Natural killer cell (primary cell): ENCODE results near the gene EP400. TPM values are rescaled to one million over a fixed set of nuclear protein-coding genes. Genes with fewer than 3 reads are reported as not detected.

Experiments
- ATAC-seq, 3 donors: fragments of 150-1000 bp in 2 of 3; fragments of 200-7000 bp in 1 of 3; cut with Tn5 transposase; 1 replicate in 1 of 3; 2 replicates in 2 of 3; pipeline ENCODE4 v1.10.0; 2021; ENCODE audit warnings: mild to moderate bottlenecking in 2 of 3, moderate library complexity in 2 of 3
- DNase-seq, 2 donors: peaks; one replicate each; pipeline versions ENCODE4 v3.0.0 to v3.0.0-alpha.2; 2013 to 2021; ENCODE audit warnings: mixed read lengths in 1 of 2
- H3K27ac ChIP-seq: one replicate; pipeline ENCODE4 v1.5.1; 2013; ENCODE audit warnings: mild to moderate bottlenecking, low read length
- H3K27me3 ChIP-seq: one replicate; pipeline ENCODE4 v1.6.1; 2013; ENCODE audit warnings: low read length; ENCODE audit not compliant: control insufficient read depth, insufficient read depth
- H3K36me3 ChIP-seq: one replicate; pipeline ENCODE4 v1.6.1; 2013; ENCODE audit warnings: low read length; ENCODE audit not compliant: control insufficient read depth, insufficient read depth
- H3K4me1 ChIP-seq: one replicate; pipeline ENCODE4 v1.6.1; 2013; ENCODE audit warnings: low read length; ENCODE audit not compliant: control insufficient read depth, insufficient read depth
- H3K4me3 ChIP-seq: one replicate; pipeline ENCODE4 v1.5.1; 2013; ENCODE audit warnings: low read length
- H3K9me3 ChIP-seq: one replicate; pipeline ENCODE4 v1.6.1; 2013; ENCODE audit warnings: low read length; ENCODE audit not compliant: control insufficient read depth, insufficient read depth
- H3K27ac Mint-ChIP-seq, 2 donors: one replicate each; pipeline ENCODE4 v1.8.0; 2022; ENCODE audit warnings: mild to moderate bottlenecking in 2 of 2, mixed read lengths in 2 of 2, moderate library complexity in 1 of 2
- H3K27me3 Mint-ChIP-seq, 2 donors: one replicate each; pipeline ENCODE4 v1.8.0; 2022; ENCODE audit warnings: low read depth in 2 of 2, mixed read lengths in 2 of 2
- H3K36me3 Mint-ChIP-seq: one replicate; pipeline ENCODE4 v1.8.0; 2022; ENCODE audit warnings: mixed read lengths
- H3K4me1 Mint-ChIP-seq, 2 donors: one replicate each; pipeline ENCODE4 v1.8.0; 2022; ENCODE audit warnings: mixed read lengths in 2 of 2
- H3K4me3 Mint-ChIP-seq: one replicate; pipeline ENCODE4 v1.8.0; 2022; ENCODE audit warnings: mild to moderate bottlenecking, moderate library complexity, mixed read lengths
- H3K9me3 Mint-ChIP-seq, 2 donors: one replicate each; pipeline ENCODE4 v1.8.0; 2022; ENCODE audit warnings: mixed read lengths in 2 of 2
- WGBS: methylation state at CpG from one replicate; pipeline ENCODE4 v1.1.7; 2013; ENCODE audit warnings: missing lambda C conversion rate; ENCODE audit not compliant: insufficient coverage; 5-methylcytosine and 5-hydroxymethylcytosine counted together
- intact Hi-C: fragments of 100-400 bp; cut with micrococcal nuclease; formaldehyde crosslinking; loops from one replicate; pipeline ENCODE4 v1.14.2; 2022
- total RNA-seq, 4 donors: library from RNA; stranded (reverse); fragments of 120-200 nt in 1 of 4; gene quantifications; one replicate each; pipeline versions ENCODE4 v1.2.3 to v1.2.4, GENCODE V29; 2013 to 2022
- TF ChIP-seq, protein P1 (sequence below): fragments of 200-600 bp; IDR thresholded peaks from one replicate; pipeline ENCODE4 v1.8.0; 2022; ENCODE audit warnings: antibody characterized with exemption

The EP400 gene
- total RNA-seq, 3 donors from 2014 or later (not counting 1 experiment from before 2014, with no cell fraction given): 62.8 to 81.1 (median 80.1) TPM

DNA sequence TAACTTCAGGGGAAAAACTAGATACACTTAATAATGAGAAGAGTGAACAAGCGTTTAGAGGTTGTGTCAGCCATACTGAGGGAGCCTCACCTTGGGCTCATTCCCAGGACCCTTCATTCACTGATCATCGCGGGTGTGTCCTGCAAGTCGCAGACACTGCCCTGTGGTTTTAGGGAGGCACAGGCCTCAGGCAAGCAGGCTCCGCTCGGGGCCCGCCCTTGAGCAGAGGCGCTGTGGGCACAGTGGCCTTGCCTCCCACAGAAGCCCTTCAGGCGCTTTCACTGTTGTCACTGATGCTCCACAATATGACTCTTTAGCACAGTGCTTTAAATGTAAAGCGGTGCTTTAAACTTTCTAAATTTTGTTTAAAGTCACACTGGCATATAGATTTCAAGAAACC is 127.0 kb downstream of the EP400 start:
- H3K27me3 ChIP-seq: no peaks in the 10 kb centered on the region
- no peaks in the 10 kb centered on the region for H3K27me3 Mint-ChIP-seq
- peaks cover under 1% of the 10 kb centered on the region for H3K36me3 Mint-ChIP-seq
- H3K4me1 Mint-ChIP-seq: no peaks in the 10 kb centered on the region
- no peak overlapping the region for H3K4me3 ChIP-seq
- H3K9me3 Mint-ChIP-seq: no peaks in the 10 kb centered on the region
- H3K9me3 ChIP-seq: no peaks in the 10 kb centered on the region
- intact Hi-C loops: no loop called here
- DNase-seq (no peak), ATAC-seq (no peak)
- WGBS: 95% methylated on average over 10 of the region's 10 CpGs
- H3K4me1 ChIP-seq: no peaks in the 10 kb centered on the region
- no peak overlapping the region for H3K4me3 Mint-ChIP-seq
- TF ChIP-seq, protein P1, sequence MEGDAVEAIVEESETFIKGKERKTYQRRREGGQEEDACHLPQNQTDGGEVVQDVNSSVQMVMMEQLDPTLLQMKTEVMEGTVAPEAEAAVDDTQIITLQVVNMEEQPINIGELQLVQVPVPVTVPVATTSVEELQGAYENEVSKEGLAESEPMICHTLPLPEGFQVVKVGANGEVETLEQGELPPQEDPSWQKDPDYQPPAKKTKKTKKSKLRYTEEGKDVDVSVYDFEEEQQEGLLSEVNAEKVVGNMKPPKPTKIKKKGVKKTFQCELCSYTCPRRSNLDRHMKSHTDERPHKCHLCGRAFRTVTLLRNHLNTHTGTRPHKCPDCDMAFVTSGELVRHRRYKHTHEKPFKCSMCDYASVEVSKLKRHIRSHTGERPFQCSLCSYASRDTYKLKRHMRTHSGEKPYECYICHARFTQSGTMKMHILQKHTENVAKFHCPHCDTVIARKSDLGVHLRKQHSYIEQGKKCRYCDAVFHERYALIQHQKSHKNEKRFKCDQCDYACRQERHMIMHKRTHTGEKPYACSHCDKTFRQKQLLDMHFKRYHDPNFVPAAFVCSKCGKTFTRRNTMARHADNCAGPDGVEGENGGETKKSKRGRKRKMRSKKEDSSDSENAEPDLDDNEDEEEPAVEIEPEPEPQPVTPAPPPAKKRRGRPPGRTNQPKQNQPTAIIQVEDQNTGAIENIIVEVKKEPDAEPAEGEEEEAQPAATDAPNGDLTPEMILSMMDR: no peak
- no peak overlapping the region for H3K27ac Mint-ChIP-seq
- H3K27ac ChIP-seq: no peak overlapping the region
- H3K36me3 ChIP-seq: peaks cover 30% of the 10 kb centered on the region

DNA sequence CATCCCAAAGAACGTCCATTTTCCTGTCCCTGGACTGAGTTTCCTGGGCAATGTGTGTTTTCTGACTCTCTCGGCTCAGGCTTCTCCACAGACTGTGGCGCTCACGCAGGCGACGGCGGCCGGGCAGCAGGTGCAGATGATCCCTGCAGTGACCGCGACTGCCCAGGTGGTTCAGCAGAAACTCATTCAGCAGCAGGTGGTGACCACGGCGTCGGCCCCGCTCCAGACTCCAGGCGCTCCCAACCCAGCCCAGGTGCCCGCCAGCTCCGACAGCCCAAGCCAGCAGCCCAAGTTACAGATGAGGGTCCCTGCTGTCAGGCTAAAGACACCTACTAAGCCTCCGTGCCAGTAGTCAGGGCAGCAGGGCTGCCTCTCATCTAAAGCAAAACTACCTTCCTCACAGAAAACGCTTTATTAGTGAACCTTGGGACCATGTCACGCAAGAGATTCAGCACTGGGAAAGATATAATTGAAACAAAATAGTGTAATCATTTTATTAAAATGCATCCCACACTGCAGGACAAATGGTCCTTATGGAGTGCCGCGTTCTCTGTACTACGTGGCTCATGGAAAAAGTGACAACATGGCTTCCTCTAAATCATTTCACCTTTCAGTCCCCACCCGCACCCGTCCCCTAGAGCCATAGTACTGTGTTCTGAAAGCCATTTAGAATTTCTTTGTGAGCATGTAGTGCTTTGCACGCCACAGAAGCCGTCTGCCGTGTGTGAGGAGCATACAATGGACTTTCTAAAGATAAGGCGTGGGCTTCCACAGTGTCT is 127.8 kb downstream of the EP400 start:
- Mint-ChIP-seq H3K36me3 (no peaks in the 10 kb centered on the region), H3K27me3 (no peaks in the 10 kb centered on the region), H3K27ac (no peak overlapping the region), H3K4me3 (no peak overlapping the region), H3K9me3 (no peaks in the 10 kb centered on the region), H3K4me1 (no peaks in the 10 kb centered on the region)
- no peak for DNase-seq
- Histone ChIP-seq H3K9me3 (no peaks in the 10 kb centered on the region), H3K4me1 (no peaks in the 10 kb centered on the region), H3K27me3 (no peaks in the 10 kb centered on the region), H3K27ac (no peak overlapping the region), H3K4me3 (no peak overlapping the region), H3K36me3 (peaks cover 30% of the 10 kb centered on the region)
- TF ChIP-seq, protein P1: no peak
- no peak for ATAC-seq
- intact Hi-C loops: no loop called here
- 96% methylated on average over 27 of the region's 29 CpGs for WGBS

DNA sequence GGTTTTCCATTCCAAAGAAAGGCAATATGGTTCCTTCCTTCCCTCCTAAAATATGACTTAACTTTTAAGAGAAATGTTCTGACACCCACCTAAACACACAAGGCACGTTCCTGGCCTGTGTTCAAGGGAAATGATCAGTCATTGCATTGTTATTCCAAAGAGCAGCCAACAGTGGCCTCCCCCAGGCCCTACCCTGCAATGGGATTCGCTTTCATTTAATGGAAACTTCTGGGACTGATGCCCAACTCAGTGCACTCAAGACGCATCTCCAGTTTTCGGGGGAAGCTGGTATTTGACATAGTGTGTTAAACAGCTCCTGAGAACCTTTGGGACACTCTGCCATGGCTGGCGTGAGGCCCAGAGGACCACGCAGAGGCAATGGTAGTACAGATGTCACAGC is 128.4 kb downstream of the EP400 start:
- Histone ChIP-seq H3K27ac (no peak overlapping the region), H3K4me3 (no peak overlapping the region), H3K27me3 (no peaks in the 10 kb centered on the region), H3K4me1 (no peaks in the 10 kb centered on the region), H3K36me3 (peaks cover 29% of the 10 kb centered on the region), H3K9me3 (no peaks in the 10 kb centered on the region)
- no peaks in the 10 kb centered on the region for H3K9me3 Mint-ChIP-seq
- H3K4me3 Mint-ChIP-seq: no peak overlapping the region
- intact Hi-C loops: no loop called here
- peaks cover 0 to 4% of the 10 kb centered on the region in 2 donors for H3K4me1 Mint-ChIP-seq
- no peaks in the 10 kb centered on the region for H3K27me3 Mint-ChIP-seq
- H3K27ac Mint-ChIP-seq: no peak overlapping the region
- TF ChIP-seq, protein P1: no peak
- DNase-seq (no peak), ATAC-seq (no peak)
- no peaks in the 10 kb centered on the region for H3K36me3 Mint-ChIP-seq
- 95% methylated on average over 6 of the region's 6 CpGs for WGBS

DNA sequence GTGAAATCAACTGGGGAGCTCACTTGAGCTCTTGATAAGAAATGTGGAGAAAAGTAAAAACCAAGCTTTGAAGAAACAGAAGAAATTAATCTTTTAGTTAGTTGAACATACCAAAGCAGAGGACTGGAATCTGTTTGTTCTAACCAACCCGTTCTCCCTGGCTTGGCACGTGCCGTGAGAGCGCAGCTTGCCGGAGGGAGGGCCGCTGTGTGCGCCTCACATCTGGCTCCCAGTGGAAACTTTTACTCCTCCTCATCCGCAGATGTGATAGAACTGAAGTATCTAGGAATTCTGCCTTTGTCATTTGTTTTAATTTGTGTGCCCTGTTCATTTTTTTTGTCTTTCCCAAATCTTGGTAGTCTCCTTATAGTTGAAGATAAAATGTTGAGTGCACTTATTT is 129.5 kb downstream of the EP400 start:
- TF ChIP-seq, protein P1: no peak
- Mint-ChIP-seq H3K4me1 (peaks cover 7 to 12% of the 10 kb centered on the region in 2 donors), H3K27ac (no peak overlapping the region), H3K9me3 (no peaks in the 10 kb centered on the region), H3K4me3 (no peak overlapping the region), H3K27me3 (no peaks in the 10 kb centered on the region), H3K36me3 (no peaks in the 10 kb centered on the region)
- peaks cover 6% of the 10 kb centered on the region for H3K4me1 ChIP-seq
- H3K4me3 ChIP-seq: no peak overlapping the region
- no peaks in the 10 kb centered on the region for H3K27me3 ChIP-seq
- no peaks in the 10 kb centered on the region for H3K9me3 ChIP-seq
- H3K36me3 ChIP-seq: peaks cover 28% of the 10 kb centered on the region
- ATAC-seq (no peak), DNase-seq (no peak)
- intact Hi-C loops: no loop called here
- H3K27ac ChIP-seq: no peak overlapping the region
- WGBS: over 99% methylated on average over 8 of the region's 8 CpGs
